Liver (tissue), 3 donors: ENCODE data around the gene ZCCHC17.

Experiments
- ATF3 ChIP-seq: IDR thresholded peaks from 2 replicates; pipeline ENCODE4 v1.6.1; 2016; ENCODE audit warnings: antibody characterized with exemption
- CTCF ChIP-seq: fragments of 150-350 bp; IDR thresholded peaks from 2 replicates; pipeline ENCODE4 v1.5.1; 2017; ENCODE audit warnings: improper control_type of control experiment, low read depth, low read length; ENCODE audit not compliant: missing input control
- EGR1 ChIP-seq, 2 donors: IDR thresholded peaks; 2 replicates each; pipeline ENCODE4 v1.6.1; 2016 to 2018; ENCODE audit warnings: antibody characterized with exemption in 2 of 2, low read depth in 2 of 2
- GABPA ChIP-seq, 2 donors: IDR thresholded peaks in 1 of 2; conservative IDR thresholded peaks in 1 of 2; 2 replicates each; pipeline ENCODE4 v1.6.1; 2016; ENCODE audit warnings: antibody characterized with exemption in 2 of 2, mild to moderate bottlenecking in 1 of 2, moderate library complexity in 1 of 2
- JUND ChIP-seq, 2 donors: IDR thresholded peaks; 2 replicates each; pipeline ENCODE4 v1.6.1; 2016; ENCODE audit warnings: antibody characterized with exemption in 2 of 2
- MAX ChIP-seq: IDR thresholded peaks from 2 replicates; pipeline ENCODE4 v1.6.1; 2016; ENCODE audit warnings: antibody characterized with exemption
- RAD21 ChIP-seq, 2 donors: IDR thresholded peaks; 2 replicates each; pipeline ENCODE4 v1.6.1; 2016; ENCODE audit warnings: antibody characterized with exemption in 2 of 2, mild to moderate bottlenecking in 2 of 2
- REST ChIP-seq: IDR thresholded peaks from 2 replicates; pipeline ENCODE4 v1.6.1; 2016; ENCODE audit warnings: antibody characterized with exemption, mild to moderate bottlenecking
- donor health status: healthy.
- donor health status: healthy.

- TF ChIP-seq GABPA (IDR thresholded peaks at IDR 0.05 in 1 of 2, conservative IDR thresholded peaks at IDR 0.05 in 1 of 2) (no peak), ATF3 (no peak), CTCF (no peak), RAD21 (IDR thresholded peaks at IDR 0.05) (no peak), MAX (no peak), EGR1 (IDR thresholded peaks at IDR 0.05; ENCODE audit: low read depth in 2 of 2) (no peak), REST (no peak), JUND (IDR thresholded peaks at IDR 0.05) (no peak)
Observed at GRCh38 chr1:31408788-31409318, 112.0 kb downstream of the ZCCHC17 start.
